Embryonic facial prominence (tissue), 1 donor: ENCODE data around the gene SLC17A7.
"Not testable (repeated sequence)": the region's sequence is repeated elsewhere in the genome, so short reads cannot be mapped to it uniquely, and the experiment has no call there.

ENCODE experiments used
- DNase-seq: peaks from one replicate; pipeline ENCODE4 v3.0.0-alpha.2; 2016; ENCODE audit errors: extremely low spot score

SLC17A7 gene

GRCh38 chr19:49469828-49470614 lies 28.7 kb upstream of the SLC17A7 start:
- DNase-seq = no peak

DNA sequence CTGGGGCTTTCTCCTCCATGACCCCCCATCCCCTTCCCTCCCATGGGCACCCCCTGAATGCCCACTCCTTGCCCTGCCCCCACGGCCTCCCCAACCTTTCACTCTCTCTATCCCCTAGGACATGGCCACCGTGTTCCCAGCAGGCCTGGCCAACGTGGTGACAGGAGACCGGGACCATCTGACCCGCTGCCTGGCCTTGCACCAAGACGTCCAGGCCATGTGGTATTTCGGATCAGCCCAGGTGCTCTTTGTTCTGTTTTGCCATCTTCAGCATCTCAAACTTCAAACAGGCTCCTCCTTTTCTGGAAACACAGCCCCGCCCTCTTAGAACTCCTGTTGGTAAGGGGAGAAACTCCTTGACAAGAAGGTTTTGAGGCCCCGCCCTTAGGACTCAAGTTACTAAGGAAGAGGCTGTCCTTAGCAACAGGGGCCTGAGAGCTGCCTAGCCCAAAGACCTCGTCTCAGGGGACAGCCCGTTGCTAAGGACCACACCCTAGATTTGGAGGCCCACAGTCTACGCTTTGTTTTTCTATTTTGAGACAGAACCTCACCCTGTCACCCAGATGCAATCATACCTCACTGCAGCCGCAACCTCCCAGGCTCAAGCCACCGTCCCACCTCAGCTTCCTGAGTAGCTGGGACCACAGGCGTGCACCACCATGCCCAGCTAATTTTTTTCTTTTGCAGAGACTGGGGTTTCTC lies 27.6 kb upstream of the SLC17A7 start:
- peak; percentile 55 for DNase-seq

DNA sequence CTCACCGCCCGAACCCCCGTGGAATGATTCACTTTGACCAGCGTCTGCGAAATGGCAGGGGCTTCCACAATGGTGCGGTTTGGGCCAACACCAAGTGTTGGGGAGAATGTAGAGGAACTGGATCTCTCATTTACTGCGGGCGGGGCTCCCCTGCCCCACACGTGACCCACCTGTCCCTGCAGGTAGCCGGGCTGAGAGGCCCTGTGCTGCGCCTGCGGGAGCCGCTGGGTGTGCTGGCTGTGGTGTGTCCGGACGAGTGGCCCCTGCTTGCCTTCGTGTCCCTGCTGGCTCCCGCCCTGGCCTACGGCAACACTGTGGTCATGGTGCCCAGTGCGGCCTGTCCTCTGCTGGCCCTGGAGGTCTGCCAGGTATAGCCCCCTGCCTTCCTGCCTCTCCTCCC lies 26.9 kb upstream of the SLC17A7 start:
- DNase-seq = no peak

DNA sequence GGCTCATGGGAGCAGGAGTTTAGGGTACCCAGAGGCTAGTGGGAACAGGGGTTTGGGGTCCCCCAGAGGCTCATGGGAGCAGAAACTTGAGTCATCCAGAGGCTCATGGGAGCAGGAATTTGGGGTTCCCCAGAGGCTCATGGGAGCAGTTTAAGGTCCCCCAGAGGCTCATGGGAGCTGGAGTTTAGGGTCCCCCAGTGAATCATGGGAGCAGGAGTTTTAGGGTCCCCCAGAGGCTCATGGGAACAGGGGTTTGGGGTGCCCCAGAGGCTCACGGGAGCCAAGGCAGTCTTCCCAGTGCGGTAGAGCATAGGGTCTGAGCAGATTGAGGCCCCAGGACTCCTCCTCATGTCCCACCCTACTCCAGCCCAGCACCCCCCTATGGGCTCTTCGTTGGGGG lies 24.0 kb upstream of the SLC17A7 start:
- no peak for DNase-seq

DNA sequence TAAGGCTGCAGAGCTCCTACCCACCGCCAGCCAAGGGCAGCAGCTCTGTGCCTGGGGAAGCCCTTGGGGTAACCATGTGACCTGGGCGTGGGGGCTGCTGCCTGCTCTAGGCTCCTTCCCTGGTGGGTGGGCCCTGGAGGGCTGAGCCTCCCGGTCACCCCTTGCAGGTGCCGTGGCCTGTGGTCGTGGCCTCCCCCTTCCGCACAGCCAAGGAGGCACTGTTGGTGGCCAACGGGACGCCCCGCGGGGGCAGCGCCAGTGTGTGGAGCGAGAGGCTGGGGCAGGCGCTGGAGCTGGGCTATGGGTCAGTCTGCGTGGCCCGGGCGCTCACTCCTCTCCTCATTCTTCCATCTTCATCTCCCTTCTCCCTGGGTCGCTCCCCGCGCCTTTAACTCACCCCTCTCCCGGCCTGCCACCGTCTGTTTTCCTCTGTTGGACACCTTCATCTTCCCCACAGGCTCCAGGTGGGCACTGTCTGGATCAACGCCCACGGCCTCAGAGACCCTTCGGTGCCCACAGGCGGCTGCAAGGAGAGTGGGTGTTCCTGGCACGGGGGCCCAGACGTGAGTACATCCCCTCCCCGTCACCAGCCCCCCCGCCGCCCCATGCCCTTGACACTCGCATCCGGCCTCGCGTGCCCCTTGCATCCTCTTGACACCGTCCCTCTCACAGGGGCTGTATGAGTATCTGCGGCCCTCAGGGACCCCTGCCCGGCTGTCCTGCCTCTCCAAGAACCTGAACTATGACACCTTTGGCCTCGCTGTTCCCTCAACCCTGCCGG lies 22.8 kb upstream of the SLC17A7 start:
- DNase-seq = no peak

DNA sequence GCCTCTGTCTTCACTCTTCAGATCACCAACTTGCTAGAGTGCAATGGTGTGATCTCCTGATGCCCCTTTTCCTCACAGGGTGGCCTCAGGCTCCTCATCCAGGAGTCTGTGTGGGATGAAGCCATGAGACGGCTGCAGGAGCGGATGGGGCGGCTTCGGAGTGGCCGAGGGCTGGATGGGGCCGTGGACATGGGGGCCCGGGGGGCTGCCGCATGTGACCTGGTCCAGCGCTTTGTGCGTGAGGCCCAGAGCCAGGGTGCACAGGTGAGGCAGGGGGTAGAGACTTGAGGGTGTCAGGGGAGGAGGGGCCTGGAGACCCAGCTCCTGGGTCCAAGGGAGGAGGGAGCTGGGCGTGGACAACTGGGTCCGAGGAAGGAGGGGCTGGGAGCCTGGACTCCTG lies 21.2 kb upstream of the SLC17A7 start:
- no peak for DNase-seq

DNA sequence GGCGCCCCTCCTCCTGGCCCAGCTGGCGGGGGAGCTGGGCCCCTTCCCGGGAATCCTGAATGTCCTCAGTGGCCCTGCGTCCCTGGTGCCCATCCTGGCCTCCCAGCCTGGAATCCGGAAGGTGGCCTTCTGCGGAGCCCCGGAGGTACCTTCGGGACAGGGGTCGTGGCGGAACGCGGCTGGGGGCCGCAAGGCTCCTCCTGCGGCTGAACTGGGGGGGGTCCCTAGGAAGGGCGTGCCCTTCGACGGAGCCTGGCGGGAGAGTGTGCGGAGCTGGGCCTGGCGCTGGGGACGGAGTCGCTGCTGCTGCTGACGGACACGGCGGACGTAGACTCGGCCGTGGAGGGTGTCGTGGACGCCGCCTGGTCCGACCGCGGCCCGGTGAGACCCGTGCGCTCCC lies 20.3 kb upstream of the SLC17A7 start:
- no peak for DNase-seq

- DNase-seq = not testable (repeated sequence)
These were observed 19.8 kb upstream of the SLC17A7 start for GRCh38 chr19:49461130-49461529.

DNA sequence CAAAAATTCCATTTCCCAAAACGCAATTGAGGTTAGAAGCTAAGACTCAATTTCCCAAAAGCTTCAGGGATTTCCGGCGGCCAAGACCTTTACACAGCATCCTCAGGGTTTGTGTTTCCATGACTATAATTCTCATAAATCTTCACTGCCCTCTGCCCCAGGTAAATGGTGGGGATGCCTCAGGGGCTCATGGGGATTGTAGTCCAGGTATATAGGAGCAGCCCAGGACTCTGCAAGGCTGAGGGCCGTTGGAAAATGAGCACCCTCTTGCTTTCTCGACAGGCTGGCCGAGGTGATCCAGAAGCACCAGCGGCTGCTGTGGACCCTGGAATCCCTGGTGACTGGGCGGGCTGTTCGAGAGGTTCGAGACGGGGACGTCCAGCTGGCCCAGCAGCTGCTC lies 18.1 kb upstream of the SLC17A7 start:
- no peak for DNase-seq

DNA sequence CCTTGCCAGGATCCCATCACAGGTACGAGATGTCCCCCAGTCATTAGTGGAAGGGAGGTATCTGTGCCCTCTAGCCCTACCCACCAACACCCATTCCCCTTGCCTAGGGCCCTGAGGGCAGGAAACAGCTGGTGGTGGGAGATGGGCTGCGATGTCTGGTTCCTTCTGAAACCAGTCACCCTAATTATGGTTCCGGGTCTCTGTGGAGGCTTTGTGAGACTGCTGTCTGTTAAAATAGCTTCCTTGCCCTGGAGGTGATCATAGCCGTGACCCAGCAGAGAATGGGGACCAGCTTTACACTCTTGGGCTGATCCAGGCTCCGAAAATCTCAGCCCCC lies 17.2 kb upstream of the SLC17A7 start:
- no peak for DNase-seq

- DNase-seq = no peak
These were observed 15.0 kb upstream of the SLC17A7 start for GRCh38 chr19:49456326-49456725.

DNA sequence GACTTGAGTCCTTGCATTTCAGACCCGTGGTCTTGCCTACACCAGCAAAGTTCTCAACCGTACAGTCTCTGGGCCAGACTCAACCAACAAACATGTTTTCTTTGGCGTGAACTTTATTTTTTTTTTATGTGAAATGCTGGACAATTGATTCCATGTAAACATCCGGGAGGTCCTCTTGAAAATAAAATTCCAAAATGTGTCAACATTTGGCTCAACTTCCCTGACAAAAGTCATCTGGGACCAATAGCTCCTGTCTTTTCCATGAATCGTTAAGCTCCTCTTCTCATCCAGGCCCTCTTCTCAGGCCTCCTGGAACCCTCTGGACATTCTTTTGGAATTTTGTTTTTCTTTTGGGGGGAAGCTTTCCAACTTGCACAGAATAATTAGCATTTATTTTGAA lies 14.4 kb upstream of the SLC17A7 start:
- DNase-seq = no peak

GRCh38 chr19:49453757-49454240 lies 12.5 kb upstream of the SLC17A7 start:
- DNase-seq = no peak

GRCh38 chr19:49453013-49453756 lies 11.9 kb upstream of the SLC17A7 start, which contains the start of gene ALDH16A1:
ALDH16A1 (plus strand) TSS chr19:49453225; CDS start chr19:49453332, 107 bp downstream.
- peak; percentile 97 for DNase-seq

- DNase-seq = peak; percentile 99
These were observed 10.3 kb upstream of the SLC17A7 start, which contains the start of gene PIH1D1 for GRCh38 chr19:49451430-49452181. PIH1D1 (minus strand) TSS chr19:49451814; CDS start chr19:49451574, 240 bp downstream.

DNA sequence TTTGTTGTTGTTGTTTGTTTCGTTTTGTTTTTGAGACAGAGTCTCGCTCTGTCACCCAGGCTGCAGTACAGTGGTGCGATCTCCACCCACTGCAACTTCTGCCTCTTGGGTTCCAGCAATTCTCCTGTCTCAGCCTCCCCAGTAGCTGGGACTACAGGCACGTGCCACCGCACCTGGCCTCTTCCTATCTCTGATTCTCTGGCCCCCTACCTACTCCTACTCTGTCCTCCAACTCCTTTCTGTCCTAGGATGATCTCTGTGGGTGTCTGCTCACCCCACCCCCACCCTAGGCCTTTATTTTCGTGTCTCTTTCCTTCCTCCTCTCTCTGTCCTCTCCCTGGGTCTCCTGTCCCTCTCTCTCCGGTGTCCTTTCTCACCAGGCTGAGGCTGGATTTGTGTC lies 9.1 kb upstream of the SLC17A7 start:
- no peak for DNase-seq

DNA sequence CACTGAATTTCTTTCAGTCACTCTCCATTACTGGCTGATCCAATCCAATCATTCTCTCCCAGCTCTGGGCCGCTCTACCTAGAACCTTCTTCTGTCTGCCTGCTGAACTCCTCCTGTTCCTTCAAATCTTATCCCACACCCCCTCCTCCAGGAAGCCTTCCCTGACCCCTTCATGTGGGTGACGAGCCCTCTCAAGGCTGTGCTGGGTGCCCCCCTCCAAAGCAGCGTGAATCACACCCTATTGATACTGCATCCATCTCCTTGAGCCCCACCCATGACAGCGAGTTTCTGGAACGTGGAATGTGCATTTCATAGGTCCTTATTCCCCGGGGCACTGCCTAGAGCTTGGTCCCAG lies 7.1 kb upstream of the SLC17A7 start:
- no peak for DNase-seq

DNA sequence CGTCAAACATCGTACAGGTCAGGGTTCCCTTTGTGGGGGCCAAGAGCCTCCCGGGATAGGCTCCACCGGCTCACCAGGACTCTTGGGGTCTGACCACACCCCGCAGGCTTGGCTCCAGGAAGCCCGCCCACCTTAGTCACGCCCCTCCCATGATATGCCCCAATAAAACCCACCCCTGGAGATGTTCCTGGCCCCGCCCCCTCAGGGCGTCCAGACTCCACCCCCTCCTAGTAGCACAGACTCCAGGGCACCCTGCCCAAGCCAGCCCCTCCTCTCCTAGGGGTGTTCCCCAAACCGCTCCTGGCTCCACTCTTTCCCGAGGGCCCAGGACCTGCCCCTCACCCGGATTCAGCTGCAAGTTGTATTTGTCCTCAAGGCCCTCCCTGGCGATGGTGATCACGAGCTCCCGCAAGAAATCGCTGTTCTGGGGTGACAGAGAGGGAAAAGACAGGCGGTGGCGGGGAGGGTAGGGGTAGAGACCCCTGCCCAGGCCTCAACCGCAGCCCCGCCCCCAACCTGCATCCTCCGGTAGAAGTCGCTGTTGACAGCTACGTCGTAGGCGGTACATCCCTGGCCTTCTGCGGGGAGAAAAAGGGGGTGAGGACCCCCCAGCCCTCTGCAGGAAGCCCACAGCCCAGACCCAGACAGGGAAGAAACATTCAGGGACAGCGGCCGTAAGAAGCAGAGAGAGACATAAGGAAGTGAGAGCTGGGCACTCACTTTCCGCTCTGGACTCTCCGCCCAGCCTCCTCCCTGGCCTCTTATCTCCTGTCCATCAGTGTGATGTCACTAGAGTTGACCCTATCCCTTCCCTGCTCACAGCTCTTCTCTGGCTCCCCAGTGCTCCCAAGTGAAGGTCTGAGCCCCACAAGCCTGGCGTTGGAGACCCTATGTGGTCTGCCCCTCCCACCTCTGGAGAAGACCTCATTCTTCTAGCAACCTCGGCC lies 6.4 kb upstream of the SLC17A7 start:
- no peak for DNase-seq

DNA sequence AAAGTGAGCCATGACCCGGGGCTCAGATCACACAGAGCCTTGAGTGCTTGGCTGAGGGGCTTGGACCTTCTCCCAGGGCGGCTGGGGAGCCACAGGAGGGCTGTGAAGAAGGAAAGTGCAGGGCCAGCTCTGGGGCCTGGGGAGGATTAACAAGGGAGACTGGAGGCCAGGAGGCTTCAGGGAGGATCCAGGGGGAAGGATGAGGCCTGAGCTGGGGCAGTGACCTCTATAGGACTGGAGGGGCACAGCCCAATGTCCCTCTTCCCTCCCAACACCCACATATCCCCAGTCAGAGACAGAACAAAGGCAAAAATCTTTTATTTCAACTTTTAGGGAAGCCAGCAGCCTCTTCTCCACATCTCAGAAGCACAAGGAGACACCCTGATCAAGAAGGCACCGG lies 4.7 kb upstream of the SLC17A7 start:
- DNase-seq = no peak
